CD4-positive, alpha-beta T cell treated with Interleukin-6 at 100 ng/mL for 8 hours (primary cell): ENCODE data around the gene PCCA.
A peak's percentile ranks its signal among the peaks of the same experiment; 100 is the strongest.

Experiments
- DNase-seq: peaks from one replicate; pipeline ENCODE4 v3.0.0-alpha.2; 2020; ENCODE audit warnings: mixed read lengths, low spot score

Gene PCCA

GRCh38 chr13:100527644-100528043 is 438.8 kb downstream of the PCCA start:
- no peak for DNase-seq

- no peak for DNase-seq
Observed at GRCh38 chr13:100528353-100528752, 439.5 kb downstream of the PCCA start.

GRCh38 chr13:100528820-100529219 is 439.9 kb downstream of the PCCA start:
- no peak for DNase-seq

GRCh38 chr13:100529666-100530377 is 440.9 kb downstream of the PCCA start:
- no peak for DNase-seq

- DNase-seq: no peak
Observed at GRCh38 chr13:100530671-100531213, 441.8 kb downstream of the PCCA start.

- no peak for DNase-seq
Observed at GRCh38 chr13:100532090-100532766, 443.3 kb downstream of the PCCA start.

- DNase-seq: no peak
Observed at GRCh38 chr13:100532836-100533435, 444.0 kb downstream of the PCCA start.

GRCh38 chr13:100533588-100534041 is 444.7 kb downstream of the PCCA start:
- DNase-seq: no peak

- DNase-seq: no peak
Observed at GRCh38 chr13:100534147-100534843, 445.4 kb downstream of the PCCA start.

- no peak for DNase-seq
Observed at GRCh38 chr13:100534911-100535310, 446.0 kb downstream of the PCCA start.

GRCh38 chr13:100535426-100536135 is 446.7 kb downstream of the PCCA start:
- DNase-seq: no peak

- DNase-seq: no peak
Observed at GRCh38 chr13:100536643-100537180, 447.8 kb downstream of the PCCA start.

- DNase-seq: no peak
Observed at GRCh38 chr13:100537486-100537885, 448.6 kb downstream of the PCCA start.

GRCh38 chr13:100537951-100538462 is 449.1 kb downstream of the PCCA start:
- no peak for DNase-seq

GRCh38 chr13:100540621-100541020 is 451.7 kb downstream of the PCCA start:
- no peak for DNase-seq

- DNase-seq: no peak
Observed at GRCh38 chr13:100541897-100542825, 453.3 kb downstream of the PCCA start.

- peak; percentile 22 for DNase-seq
Observed at GRCh38 chr13:100542826-100543156, 453.9 kb downstream of the PCCA start.

- DNase-seq: no peak
Observed at GRCh38 chr13:100543872-100544602, 455.1 kb downstream of the PCCA start.
